ENCODE measurements around the gene WDR90.

Gene WDR90

GRCh38 chr16:674214-674881 is 25.2 kb downstream of the WDR90 start:
- DNase-seq (ENCODE audit: insufficient read length, low spot score) = no peak
- FAIRE-seq = no peak

- no peak for DNase-seq (ENCODE audit: insufficient read length, low spot score)
Measured at GRCh38 chr16:674968-675883, 26.1 kb downstream of the WDR90 start, which contains the start of gene RHBDL1. RHBDL1 (plus strand) TSS chr16:675671; CDS start chr16:675791, 120 bp downstream.

GRCh38 chr16:675884-676564 is 26.9 kb downstream of the WDR90 start:
- no peak for FAIRE-seq
- DNase-seq (ENCODE audit: insufficient read length, low spot score) = no peak

More at GRCh38 chr16:674968-675883, 26.1 kb downstream of the WDR90 start, which contains the start of gene RHBDL1:
- FAIRE-seq = no peak

- FAIRE-seq (no peak), DNase-seq (ENCODE audit: insufficient read length, low spot score) (no peak)
Measured at GRCh38 chr16:676565-676902, 27.4 kb downstream of the WDR90 start.

- DNase-seq (ENCODE audit: insufficient read length, low spot score) (no peak), FAIRE-seq (no peak)
Measured at GRCh38 chr16:676913-677312, 27.7 kb downstream of the WDR90 start.

GRCh38 chr16:677316-678190 is 28.4 kb downstream of the WDR90 start:
- no peak for FAIRE-seq
- no peak for DNase-seq (ENCODE audit: insufficient read length, low spot score)

- FAIRE-seq (no peak), DNase-seq (ENCODE audit: insufficient read length, low spot score) (no peak)
Measured at GRCh38 chr16:678209-678857, 29.2 kb downstream of the WDR90 start.

GRCh38 chr16:678858-679813 is 30.0 kb downstream of the WDR90 start:
- FAIRE-seq (peak; percentile 42), DNase-seq (ENCODE audit: insufficient read length, low spot score) (no peak)

- peak; percentile 91 for FAIRE-seq
- peak; percentile 85 for DNase-seq (ENCODE audit: insufficient read length, low spot score)
Measured at GRCh38 chr16:679814-680624, 30.9 kb downstream of the WDR90 start, which contains the start of gene STUB1. STUB1 (plus strand) TSS chr16:680410; CDS start chr16:680526, 116 bp downstream.

- no peak for DNase-seq (ENCODE audit: insufficient read length, low spot score)
- no peak for FAIRE-seq
Measured at GRCh38 chr16:680625-680945, 31.4 kb downstream of the WDR90 start.

GRCh38 chr16:680967-681745 is 32.0 kb downstream of the WDR90 start:
- DNase-seq (ENCODE audit: insufficient read length, low spot score) = no peak
- FAIRE-seq = no peak

- DNase-seq (ENCODE audit: insufficient read length, low spot score) = no peak
- FAIRE-seq = no peak
Measured at GRCh38 chr16:681746-682427, 32.7 kb downstream of the WDR90 start.

- FAIRE-seq = no peak
- DNase-seq (ENCODE audit: insufficient read length, low spot score) = no peak
Measured at GRCh38 chr16:682493-683395, 33.6 kb downstream of the WDR90 start.

GRCh38 chr16:683396-684070 is 34.4 kb downstream of the WDR90 start:
- DNase-seq (ENCODE audit: insufficient read length, low spot score) (no peak), FAIRE-seq (peak; percentile 21)

Measured in GM19239 (cell line).